ENCODE measurements around the gene LILRA6.
"Not testable (repeated sequence)": the region's sequence is repeated elsewhere in the genome, so short reads cannot be mapped to it uniquely, and the experiment has no call there.

The LILRA6 gene

GRCh38 chr19:54231077-54231931, 11.3 kb downstream of the LILRA6 start:
- peak; percentile 33 for DNase-seq (ENCODE audit: low read depth)

GRCh38 chr19:54230031-54230430, 12.6 kb downstream of the LILRA6 start:
- no peak for DNase-seq (ENCODE audit: low read depth)

GRCh38 chr19:54229146-54229545, 13.4 kb downstream of the LILRA6 start:
- no peak for DNase-seq (ENCODE audit: low read depth)

- DNase-seq (ENCODE audit: low read depth) = not testable (repeated sequence)
Observed at GRCh38 chr19:54224619-54225018, 18.0 kb downstream of the LILRA6 start.

GRCh38 chr19:54223937-54224281, 18.7 kb downstream of the LILRA6 start:
- DNase-seq (ENCODE audit: low read depth) = not testable (repeated sequence)

GRCh38 chr19:54223277-54223936, 19.2 kb downstream of the LILRA6 start:
- not testable (repeated sequence) for DNase-seq (ENCODE audit: low read depth)

- DNase-seq (ENCODE audit: low read depth) = not testable (repeated sequence)
Observed at GRCh38 chr19:54222474-54223276, 19.9 kb downstream of the LILRA6 start, which contains the start of gene LILRB3. Gene LILRB3 (minus strand): TSS chr19:54223007. CDS start chr19:54222976, 31 bp downstream.

GRCh38 chr19:54221947-54222346, 20.6 kb downstream of the LILRA6 start:
- DNase-seq (ENCODE audit: low read depth) = not testable (repeated sequence)

- not testable (repeated sequence) for DNase-seq (ENCODE audit: low read depth)
Observed at GRCh38 chr19:54219702-54220101, 22.9 kb downstream of the LILRA6 start.

GRCh38 chr19:54218960-54219661, 23.5 kb downstream of the LILRA6 start:
- no peak for DNase-seq (ENCODE audit: low read depth)

GRCh38 chr19:54218259-54218658, 24.3 kb downstream of the LILRA6 start:
- no peak for DNase-seq (ENCODE audit: low read depth)

- DNase-seq (ENCODE audit: low read depth) = not testable (repeated sequence)
Observed at GRCh38 chr19:54217517-54218247, 24.9 kb downstream of the LILRA6 start.

GRCh38 chr19:54216869-54217268, 25.7 kb downstream of the LILRA6 start:
- no peak for DNase-seq (ENCODE audit: low read depth)

- DNase-seq (ENCODE audit: low read depth) = not testable (repeated sequence)
Observed at GRCh38 chr19:54214734-54215133, 27.9 kb downstream of the LILRA6 start.

- DNase-seq (ENCODE audit: low read depth) = not testable (repeated sequence)
Observed at GRCh38 chr19:54214217-54214616, 28.4 kb downstream of the LILRA6 start.

GRCh38 chr19:54211235-54211634, 31.4 kb downstream of the LILRA6 start:
- DNase-seq (ENCODE audit: low read depth) = no peak

GRCh38 chr19:54209811-54210494, 32.6 kb downstream of the LILRA6 start:
- peak; percentile 95 for DNase-seq (ENCODE audit: low read depth)

GRCh38 chr19:54209058-54209810, 33.4 kb downstream of the LILRA6 start:
- no peak for DNase-seq (ENCODE audit: low read depth)

- DNase-seq (ENCODE audit: low read depth) = no peak
Observed at GRCh38 chr19:54208784-54209057, 33.9 kb downstream of the LILRA6 start.
